ENCODE data around the gene CARMIL1.

- TF ChIP-seq GATA2 (IDR thresholded peaks at IDR 0.05; ENCODE audit: low read depth, low read length), result no peak
- no peak for TF ChIP-seq GATA3 (IDR thresholded peaks at IDR 0.05; ENCODE audit: low read depth, low read length)
Measured at GRCh38 chr6:25332165-25332564, 53.0 kb downstream of the CARMIL1 start.

Data from SH-SY5Y (cell line).